Right hindlimb (tissue), 1 donor: Measurements from ENCODE around the gene BICRA.
"Not testable (repeated sequence)": the region's sequence is repeated elsewhere in the genome, so short reads cannot be mapped to it uniquely, and the experiment has no call there.

Experiments used
- DNase-seq: peaks from one replicate; pipeline ENCODE4 v3.0.0-alpha.2; 2018

BICRA gene

GRCh38 chr19:47694466-47695273 is 85.7 kb downstream of the BICRA start:
- no peak for DNase-seq

DNA sequence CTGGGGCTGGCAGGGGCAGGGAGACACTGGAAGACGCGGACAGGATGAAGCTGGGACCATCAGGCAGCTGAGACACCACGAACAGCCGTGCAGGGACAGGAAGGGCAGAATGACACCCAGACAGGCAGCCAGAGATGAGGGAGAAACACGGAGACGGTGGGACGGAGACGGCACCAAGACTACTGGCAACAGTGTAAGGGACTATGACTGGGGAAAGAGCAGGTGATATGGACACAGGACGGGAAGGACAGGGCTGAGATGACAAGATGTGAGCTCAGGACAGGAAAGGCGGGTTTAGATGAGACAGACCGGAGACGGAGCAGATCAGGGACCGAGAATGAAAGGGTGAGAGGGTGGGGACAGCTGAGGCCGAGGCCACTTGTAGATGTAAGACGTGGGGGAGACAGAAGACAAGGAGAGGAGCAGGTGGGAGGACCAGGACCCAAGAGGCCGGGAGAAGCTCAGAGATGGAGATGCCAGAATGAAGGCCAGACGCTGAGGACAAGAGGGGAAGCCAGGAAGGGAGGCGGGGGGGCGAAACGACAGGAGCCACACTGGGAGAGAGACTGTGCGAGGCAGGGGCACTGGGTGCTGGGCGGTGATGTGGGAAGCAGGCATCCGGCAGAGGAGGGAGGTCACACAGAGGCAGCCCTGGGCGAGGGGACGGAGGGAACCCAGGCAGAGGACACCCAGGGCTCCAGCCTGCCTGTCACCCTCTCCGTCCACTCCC is 86.8 kb downstream of the BICRA start:
- DNase-seq = no peak

- DNase-seq = no peak
These were observed 87.7 kb downstream of the BICRA start for GRCh38 chr19:47696635-47697034.

- peak; percentile 85 for DNase-seq
These were observed 89.1 kb downstream of the BICRA start for GRCh38 chr19:47697863-47698609.

DNA sequence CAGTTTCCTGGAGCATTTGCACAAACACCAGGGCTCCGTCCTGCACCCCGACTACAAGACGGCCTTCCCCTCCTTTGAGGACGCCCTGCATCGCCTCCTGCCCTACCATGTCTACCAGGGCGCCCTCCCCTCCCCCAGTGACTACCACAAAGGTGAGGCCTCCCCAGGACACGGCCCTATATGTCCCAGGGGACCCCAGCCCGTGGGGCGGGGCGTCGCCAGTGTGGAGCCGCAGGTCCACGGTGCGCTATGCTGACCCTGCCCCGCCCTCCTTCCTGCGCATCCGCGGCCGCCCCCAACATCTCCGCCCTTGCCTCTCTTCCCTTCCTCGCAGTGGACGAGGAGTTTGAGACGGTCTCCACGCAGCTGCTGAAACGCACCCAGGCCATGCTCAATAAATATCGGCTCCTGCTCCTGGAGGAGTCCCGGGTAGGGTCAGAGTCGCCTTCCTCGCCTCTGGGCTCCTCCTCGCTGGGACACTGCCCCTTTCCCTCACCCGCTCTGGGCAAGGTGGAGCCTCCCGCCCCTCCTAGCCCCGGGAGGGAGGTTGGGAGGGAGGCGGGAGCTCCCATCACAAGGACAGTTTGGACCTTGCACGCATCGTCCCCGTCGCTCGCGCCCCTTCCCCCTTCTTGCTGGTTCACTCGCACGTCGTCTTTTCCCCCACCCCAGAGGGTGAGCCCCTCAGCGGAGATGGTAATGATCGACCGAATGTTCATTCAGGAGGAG is 89.9 kb downstream of the BICRA start:
- DNase-seq = no peak

DNA sequence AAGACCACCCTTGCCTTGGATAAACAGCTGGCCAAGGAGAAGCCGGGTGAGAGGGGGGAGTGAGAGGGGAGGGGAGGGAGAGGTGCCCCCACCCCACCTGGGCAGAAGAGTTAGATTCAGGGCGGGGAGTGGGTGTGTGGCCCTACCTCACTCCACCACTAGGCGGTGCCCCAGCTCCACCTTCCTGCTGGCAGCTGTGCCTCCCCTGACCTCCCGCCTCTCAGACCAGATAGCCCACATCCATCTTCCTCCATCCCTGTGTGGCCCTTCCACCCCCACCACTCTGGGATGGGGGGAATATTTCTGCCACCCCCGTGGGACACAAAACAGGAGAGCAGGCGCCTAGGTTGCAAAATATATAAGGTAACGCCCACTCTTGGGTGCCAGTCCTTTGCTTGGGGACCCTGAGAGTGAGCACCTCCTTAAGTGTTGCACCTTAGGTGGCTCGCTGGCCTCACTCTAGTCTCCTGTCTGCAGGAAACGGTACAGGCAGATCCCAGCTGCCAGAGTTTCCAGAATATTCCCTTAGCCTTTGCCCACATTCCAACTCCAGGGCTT is 90.5 kb downstream of the BICRA start:
- DNase-seq = no peak

DNA sequence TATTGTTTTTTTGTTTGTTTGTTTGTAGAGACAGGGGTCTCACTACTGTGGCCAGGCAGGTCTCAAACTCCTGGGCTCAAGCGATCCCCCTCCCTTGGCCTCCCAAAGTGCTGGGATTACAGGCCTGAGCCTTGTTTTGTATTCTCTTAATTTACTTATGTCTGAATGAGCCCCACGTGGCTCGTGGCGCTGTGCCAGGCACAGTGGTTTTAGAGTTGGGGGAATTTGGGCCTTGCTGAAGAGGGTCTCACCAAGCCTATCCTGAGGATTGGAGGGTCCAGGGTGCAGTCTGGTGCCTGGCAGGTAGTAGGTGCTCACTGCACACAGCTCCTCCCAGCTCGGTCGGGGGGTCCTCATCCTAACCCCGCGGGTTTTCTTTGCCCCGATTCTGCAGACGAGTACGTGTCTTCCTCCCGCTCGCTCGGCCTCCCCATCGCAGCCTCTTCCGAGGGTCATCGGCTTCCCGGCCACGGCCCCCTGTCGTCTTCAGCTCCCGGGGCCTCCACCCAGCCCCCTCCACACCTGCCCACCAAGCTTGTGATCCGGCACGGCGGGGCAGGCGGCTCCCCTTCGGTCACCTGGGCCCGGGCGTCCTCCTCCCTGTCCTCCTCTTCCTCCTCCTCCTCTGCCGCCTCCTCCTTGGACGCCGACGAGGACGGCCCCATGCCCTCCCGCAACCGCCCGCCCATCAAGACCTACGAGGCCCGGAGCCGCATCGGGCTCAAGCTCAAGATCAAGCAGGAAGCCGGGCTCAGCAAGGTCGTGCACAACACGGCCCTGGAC is 92.2 kb downstream of the BICRA start:
- DNase-seq = no peak

- no peak for DNase-seq
These were observed 93.0 kb downstream of the BICRA start for GRCh38 chr19:47701717-47702552.

- no peak for DNase-seq
These were observed 93.7 kb downstream of the BICRA start for GRCh38 chr19:47702671-47703070.

DNA sequence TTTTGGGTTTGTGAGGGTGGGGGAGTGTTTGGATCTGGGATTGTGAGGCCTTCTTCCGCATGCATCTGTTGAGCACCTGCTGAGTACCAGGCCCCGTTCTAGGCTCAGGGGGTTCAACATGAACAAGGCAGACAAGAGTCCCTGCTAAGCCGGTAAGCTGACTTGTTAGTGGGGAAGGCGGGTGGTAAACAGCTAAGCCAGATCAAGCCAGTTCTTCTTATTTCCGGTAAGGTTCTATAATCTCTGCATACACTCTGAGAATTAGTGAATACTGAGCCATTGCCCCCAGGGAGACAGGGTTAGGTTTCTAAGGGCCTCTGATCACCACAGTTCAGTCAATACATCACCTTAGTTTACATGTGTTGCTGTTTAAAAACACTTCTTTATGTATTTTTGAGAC is 94.4 kb downstream of the BICRA start:
- DNase-seq = no peak

DNA sequence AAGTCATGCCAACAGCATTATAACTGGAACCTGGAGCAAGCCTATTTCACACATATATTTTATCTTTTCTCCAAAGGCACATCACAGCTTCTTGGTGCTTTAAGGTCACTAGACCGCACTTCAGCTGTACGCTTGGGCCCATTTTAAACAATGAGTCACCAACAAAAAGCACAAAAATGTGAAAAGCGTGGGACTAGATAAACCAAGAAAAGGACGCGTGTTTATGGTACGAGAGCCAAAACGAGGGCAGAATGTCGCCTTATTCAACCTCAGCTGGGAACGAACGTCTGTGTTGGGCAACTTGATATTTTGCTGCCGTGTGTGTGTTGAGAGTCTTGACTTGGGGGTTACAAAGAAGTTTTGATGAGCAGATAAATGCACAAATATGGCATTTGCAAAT is 95.1 kb downstream of the BICRA start:
- no peak for DNase-seq

- DNase-seq = no peak
These were observed 95.7 kb downstream of the BICRA start for GRCh38 chr19:47704656-47705055.

- DNase-seq = no peak
These were observed 98.4 kb downstream of the BICRA start for GRCh38 chr19:47707135-47707925.

DNA sequence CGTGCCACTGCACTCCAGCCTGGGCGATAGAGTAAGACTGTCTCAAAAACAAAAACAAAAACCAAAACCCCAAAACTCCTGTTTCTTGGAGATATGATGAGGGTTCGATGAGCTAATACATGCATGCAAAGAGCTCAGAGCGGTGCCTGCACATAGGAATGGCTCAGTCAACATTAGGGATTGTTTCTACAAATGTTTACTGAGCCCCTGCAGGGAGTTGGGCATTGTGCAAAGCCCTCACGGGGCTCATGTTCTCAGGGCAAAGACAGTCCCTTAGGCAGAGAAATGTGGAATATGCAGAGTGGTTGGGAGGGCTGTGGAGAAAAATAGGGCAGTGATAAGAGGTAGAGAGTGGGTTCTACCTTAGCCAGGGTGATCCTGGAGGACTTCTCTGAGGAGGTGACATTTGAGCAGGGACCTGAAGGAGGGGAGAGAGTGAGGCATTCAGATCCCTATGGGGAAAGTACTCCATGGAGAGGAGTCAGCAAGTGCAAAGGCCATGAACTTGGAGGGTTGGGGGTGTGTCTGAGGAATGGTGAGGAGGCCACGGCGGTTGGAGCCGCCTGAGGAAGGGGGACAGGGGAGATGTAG is 102.8 kb downstream of the BICRA start:
- DNase-seq = no peak

DNA sequence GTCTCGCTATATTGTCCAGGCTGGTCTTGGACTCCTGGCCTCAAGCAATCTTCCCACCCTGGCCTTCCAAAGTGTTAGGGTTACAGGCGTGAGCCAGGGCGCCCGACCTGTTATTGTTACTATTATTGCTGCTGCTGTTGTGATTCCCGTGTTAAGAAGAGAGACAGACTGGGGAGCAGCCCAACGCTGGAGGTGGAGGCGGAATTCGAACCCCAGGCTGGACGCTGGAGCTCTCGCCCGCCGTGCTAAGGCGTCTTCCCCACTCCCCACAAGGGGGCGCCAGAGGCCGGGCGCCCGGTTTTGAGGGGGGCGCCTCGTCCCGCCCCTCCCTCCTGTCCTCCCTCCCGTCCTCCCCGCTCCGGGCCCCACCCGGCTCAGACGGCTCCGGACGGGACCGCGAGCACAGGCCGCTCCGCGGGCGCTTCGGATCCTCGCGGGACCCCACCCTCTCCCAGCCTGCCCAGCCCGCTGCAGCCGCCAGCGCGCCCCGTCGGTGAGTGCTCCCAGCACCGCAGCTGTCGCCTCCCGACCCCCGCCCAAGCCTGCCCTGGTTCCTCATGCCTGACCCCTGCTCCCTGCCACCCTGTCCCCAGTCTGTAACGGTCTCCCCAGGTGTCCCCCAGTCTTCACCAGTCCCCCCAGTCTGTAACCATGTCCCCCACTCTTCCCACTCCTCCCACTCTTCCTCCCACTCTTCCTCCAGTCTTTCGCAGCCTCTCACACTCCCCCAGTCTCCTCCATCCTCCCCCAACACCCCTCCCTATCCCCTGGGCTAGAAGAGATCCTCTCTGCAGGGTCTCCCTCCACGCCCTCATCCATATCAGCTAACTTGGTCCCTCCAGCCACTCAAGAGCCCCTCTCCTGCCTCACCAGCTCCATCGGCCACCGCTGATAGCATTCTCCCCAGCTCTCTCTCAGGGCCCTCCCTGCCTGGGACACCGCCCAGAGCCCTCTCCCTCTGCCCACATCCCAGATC is 104.4 kb downstream of the BICRA start, which contains the start of gene EHD2:
Gene EHD2, plus strand, starts transcription at position 377 of the 976 bp plus-strand sequence. CDS start 3,191 bp downstream, outside the sequence.
- peak; percentile 88 for DNase-seq

- no peak for DNase-seq
These were observed 105.4 kb downstream of the BICRA start for GRCh38 chr19:47714339-47714738.

DNA sequence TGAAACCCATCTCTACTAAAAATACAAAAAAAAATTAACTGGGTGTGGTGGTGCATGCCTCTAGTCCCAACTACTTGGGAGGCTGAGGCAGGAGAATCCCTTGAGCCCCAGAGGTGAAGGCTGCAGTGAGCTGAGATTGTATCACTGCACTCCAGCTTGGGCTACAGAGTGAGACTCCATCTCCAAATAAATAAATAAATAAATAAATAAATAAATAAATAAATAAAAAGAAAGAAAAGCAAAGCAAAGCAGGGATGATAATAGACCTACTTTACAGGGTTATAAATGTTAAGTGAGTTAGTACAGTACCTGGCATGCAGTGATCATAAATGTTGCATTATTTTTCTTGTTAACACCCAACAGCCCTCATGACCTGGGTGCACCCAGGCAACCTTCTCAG is 105.9 kb downstream of the BICRA start:
- not testable (repeated sequence) for DNase-seq
